Stimulated activated CD4-positive, alpha-beta T cell treated with anti-CD3 and anti-CD28 coated beads, Interleukin-1b, Interleukin-23, amount 100 ng/mL, for 1 hour (primary cell): ENCODE measurements around the gene SH3GLB2.
"Not testable (repeated sequence)": the region's sequence is repeated elsewhere in the genome, so short reads cannot be mapped to it uniquely, and the experiment has no call there.

Experiments used
- DNase-seq, 2 donors: peaks; one replicate each; pipeline ENCODE4 v3.0.0-alpha.2; 2020; ENCODE audit warnings: low read depth in 2 of 2

SH3GLB2 gene

GRCh38 chr9:129053020-129053419, 24.9 kb upstream of the SH3GLB2 start:
- DNase-seq: no peak

GRCh38 chr9:129052592-129052991, 24.5 kb upstream of the SH3GLB2 start:
- DNase-seq: no peak

- DNase-seq: no peak
These were observed 13.9 kb upstream of the SH3GLB2 start for GRCh38 chr9:129042016-129042415.

GRCh38 chr9:129040113-129040643, 12.0 kb upstream of the SH3GLB2 start:
- no peak for DNase-seq

- DNase-seq: no peak
These were observed 10.2 kb upstream of the SH3GLB2 start for GRCh38 chr9:129038109-129038852.

- DNase-seq: no peak
These were observed 9.6 kb upstream of the SH3GLB2 start for GRCh38 chr9:129037767-129038098.

GRCh38 chr9:129036923-129037766, 9.0 kb upstream of the SH3GLB2 start:
- no peak for DNase-seq

- DNase-seq: peak; percentile 78 to 84
These were observed 8.3 kb upstream of the SH3GLB2 start, which contains the start of gene MIGA2 for GRCh38 chr9:129036241-129036922. TSS of gene MIGA2 (plus strand) at chr9:129036626. CDS start at chr9:129040595, 3,969 bp downstream.

- not testable (repeated sequence) for DNase-seq
These were observed 7.7 kb upstream of the SH3GLB2 start for GRCh38 chr9:129035838-129036237.

GRCh38 chr9:129033216-129033615, 5.1 kb upstream of the SH3GLB2 start:
- DNase-seq: no peak

GRCh38 chr9:129032541-129033159, 4.5 kb upstream of the SH3GLB2 start:
- DNase-seq: no peak

- no peak for DNase-seq
These were observed 3.4 kb upstream of the SH3GLB2 start for GRCh38 chr9:129031514-129031913.

GRCh38 chr9:129030191-129030590, 2.1 kb upstream of the SH3GLB2 start:
- no peak for DNase-seq

- peak; percentile 13 to 37 for DNase-seq
These were observed 393 bp downstream of the SH3GLB2 start for GRCh38 chr9:129027685-129028191.

GRCh38 chr9:129027224-129027684, 877 bp downstream of the SH3GLB2 start:
- DNase-seq: no peak

- no peak for DNase-seq
These were observed 1.5 kb downstream of the SH3GLB2 start for GRCh38 chr9:129026442-129027223.

GRCh38 chr9:129023908-129024233, 4.3 kb downstream of the SH3GLB2 start:
- DNase-seq: no peak

- DNase-seq: no peak
These were observed 4.9 kb downstream of the SH3GLB2 start for GRCh38 chr9:129023036-129023907.

GRCh38 chr9:129022037-129022436, 6.1 kb downstream of the SH3GLB2 start:
- DNase-seq: no peak

- DNase-seq: no peak
These were observed 7.0 kb downstream of the SH3GLB2 start for GRCh38 chr9:129021091-129021490.
